Measurements from ENCODE around the gene GRAMD1C.

GRCh38 chr3:113906568-113907140 is 68.1 kb downstream of the GRAMD1C start:
- TF ChIP-seq, protein P1, sequence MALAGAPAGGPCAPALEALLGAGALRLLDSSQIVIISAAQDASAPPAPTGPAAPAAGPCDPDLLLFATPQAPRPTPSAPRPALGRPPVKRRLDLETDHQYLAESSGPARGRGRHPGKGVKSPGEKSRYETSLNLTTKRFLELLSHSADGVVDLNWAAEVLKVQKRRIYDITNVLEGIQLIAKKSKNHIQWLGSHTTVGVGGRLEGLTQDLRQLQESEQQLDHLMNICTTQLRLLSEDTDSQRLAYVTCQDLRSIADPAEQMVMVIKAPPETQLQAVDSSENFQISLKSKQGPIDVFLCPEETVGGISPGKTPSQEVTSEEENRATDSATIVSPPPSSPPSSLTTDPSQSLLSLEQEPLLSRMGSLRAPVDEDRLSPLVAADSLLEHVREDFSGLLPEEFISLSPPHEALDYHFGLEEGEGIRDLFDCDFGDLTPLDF (CRISPR knock-in tag; IDR thresholded peaks at IDR 0.05), result no peak
- TF ChIP-seq, protein P2, sequence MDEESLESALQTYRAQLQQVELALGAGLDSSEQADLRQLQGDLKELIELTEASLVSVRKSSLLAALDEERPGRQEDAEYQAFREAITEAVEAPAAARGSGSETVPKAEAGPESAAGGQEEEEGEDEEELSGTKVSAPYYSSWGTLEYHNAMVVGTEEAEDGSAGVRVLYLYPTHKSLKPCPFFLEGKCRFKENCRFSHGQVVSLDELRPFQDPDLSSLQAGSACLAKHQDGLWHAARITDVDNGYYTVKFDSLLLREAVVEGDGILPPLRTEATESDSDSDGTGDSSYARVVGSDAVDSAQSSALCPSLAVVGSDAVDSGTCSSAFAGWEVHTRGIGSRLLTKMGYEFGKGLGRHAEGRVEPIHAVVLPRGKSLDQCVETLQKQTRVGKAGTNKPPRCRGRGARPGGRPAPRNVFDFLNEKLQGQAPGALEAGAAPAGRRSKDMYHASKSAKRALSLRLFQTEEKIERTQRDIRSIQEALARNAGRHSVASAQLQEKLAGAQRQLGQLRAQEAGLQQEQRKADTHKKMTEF (CRISPR knock-in tag; IDR thresholded peaks at IDR 0.05), result no peak
- TF ChIP-seq CTCF (CRISPR knock-in tag; IDR thresholded peaks at IDR 0.05), result no peak
- no peak for TF ChIP-seq HNRNPUL1 (IDR thresholded peaks at IDR 0.05; ENCODE audit: low read depth, low read length)
- no peak for TF ChIP-seq KDM4B (CRISPR knock-in tag; IDR thresholded peaks at IDR 0.05)
- TF ChIP-seq ZNF407 (CRISPR knock-in tag; IDR thresholded peaks at IDR 0.05; ENCODE audit: not compliant biosample characterization), result no peak
- TF ChIP-seq SMARCE1 (IDR thresholded peaks at IDR 0.05; ENCODE audit: borderline replicate concordance), result no peak
- no peak for TF ChIP-seq ZZZ3 (CRISPR knock-in tag; IDR thresholded peaks at IDR 0.05; ENCODE audit: borderline replicate concordance)
- TF ChIP-seq HDAC1 (CRISPR knock-in tag; IDR thresholded peaks at IDR 0.05), result no peak

Data from HepG2 (cell line).